RCC 7860 (cell line): ENCODE data around the gene APLP2.

Experiments used
- DNase-seq: peaks from one replicate; pipeline ENCODE4 v3.0.0-alpha.2; 2015; ENCODE audit warnings: low spot score
- FAIRE-seq: peaks from 2 replicates; lab custom pipeline; 2012; peaks lifted over from hg19 to GRCh38; lab: Jason Lieb, UNC

The APLP2 gene

DNA sequence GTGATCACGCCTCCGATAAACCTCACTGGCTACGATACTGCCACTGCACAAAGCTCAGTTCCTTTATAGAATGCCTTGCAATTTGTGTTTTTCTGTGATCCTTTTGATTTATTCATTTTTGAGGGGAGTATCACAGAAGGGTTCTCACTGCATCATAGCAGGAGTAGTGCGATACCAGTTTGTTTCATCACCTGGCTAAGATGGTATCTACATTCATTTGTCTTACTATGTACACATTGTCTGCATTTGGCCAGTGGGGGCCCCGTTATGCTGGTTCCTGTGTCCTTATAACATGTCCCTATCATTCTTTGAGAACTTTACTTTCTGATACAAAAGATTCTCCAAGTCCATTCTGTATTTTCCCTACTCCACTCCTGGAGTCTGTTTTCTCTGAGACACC lies 44.6 kb downstream of the APLP2 start:
- DNase-seq (no peak), FAIRE-seq (no peak)

GRCh38 chr11:130114726-130115125 lies 45.0 kb downstream of the APLP2 start:
- DNase-seq (no peak), FAIRE-seq (no peak)

DNA sequence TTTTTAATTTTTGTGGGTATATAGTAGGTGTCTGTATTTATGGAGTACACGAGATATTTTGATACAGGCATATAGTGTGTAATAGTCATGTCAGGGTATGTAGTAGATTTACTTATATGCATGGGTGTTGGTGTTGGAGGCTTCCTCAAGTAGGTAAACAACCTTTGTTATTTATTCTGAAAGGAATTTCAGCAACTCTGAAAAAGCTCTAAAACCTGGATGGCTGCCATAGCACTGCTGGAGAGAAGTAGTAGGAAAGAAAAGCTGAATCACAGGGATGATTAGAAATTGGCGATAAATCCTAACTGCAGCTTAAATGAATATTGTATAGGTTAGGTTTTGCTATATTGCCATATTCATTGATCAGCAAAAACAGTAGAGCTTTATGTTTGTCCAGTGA lies 45.5 kb downstream of the APLP2 start:
- FAIRE-seq (no peak), DNase-seq (no peak)

- DNase-seq (no peak), FAIRE-seq (no peak)
Measured at GRCh38 chr11:130118165-130118564, 48.5 kb downstream of the APLP2 start.

GRCh38 chr11:130118636-130119387 lies 49.1 kb downstream of the APLP2 start:
- DNase-seq = no peak

DNA sequence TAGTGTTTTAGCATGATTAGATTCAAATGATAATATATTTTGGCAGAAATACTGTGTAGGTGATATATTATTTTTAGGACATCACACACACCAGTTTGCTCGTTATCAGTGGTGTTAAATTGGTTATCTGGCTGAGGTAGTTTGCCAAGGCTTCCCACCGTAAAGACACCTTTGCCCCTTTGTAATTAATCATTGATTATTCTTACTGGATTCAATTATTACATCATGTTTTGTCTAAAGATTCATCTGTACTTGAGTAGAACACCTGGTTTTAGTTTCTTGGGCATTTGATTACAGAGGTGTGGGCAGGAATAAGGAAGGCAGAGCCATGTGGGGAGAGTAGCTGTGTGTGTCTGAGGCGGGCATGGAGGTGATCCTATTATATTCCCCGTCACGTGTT lies 50.4 kb downstream of the APLP2 start:
- no peak for FAIRE-seq
- no peak for DNase-seq

More at GRCh38 chr11:130118636-130119387, 49.1 kb downstream of the APLP2 start:
- FAIRE-seq = no peak

- DNase-seq (peak; percentile 44), FAIRE-seq (no peak)
Measured at GRCh38 chr11:130121445-130121978, 51.8 kb downstream of the APLP2 start.

DNA sequence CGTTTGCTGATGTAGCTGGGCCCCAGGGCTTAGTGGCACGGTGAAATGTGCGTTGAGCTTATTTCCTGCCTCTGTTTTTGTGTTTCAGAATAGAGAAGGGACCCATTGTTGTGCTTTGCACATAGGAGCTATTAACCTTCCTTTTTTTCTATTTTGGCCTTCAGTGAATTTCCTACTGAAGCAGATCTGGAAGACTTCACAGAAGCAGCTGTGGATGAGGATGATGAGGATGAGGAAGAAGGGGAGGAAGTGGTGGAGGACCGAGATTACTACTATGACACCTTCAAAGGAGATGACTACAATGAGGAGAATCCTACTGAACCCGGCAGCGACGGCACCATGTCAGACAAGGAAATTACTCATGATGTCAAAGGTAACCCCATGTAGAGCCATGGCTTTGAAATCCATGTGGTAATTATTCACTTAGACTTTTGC lies 52.5 kb downstream of the APLP2 start:
- no peak for DNase-seq

GRCh38 chr11:130123414-130124040 lies 53.8 kb downstream of the APLP2 start:
- FAIRE-seq = no peak
- DNase-seq = no peak

More for the DNA sequence above, 52.5 kb downstream of the APLP2 start:
- no peak for FAIRE-seq

GRCh38 chr11:130124096-130124495 lies 54.4 kb downstream of the APLP2 start:
- peak; percentile 85 for DNase-seq

GRCh38 chr11:130125638-130126037 lies 55.9 kb downstream of the APLP2 start:
- FAIRE-seq (no peak), DNase-seq (no peak)

More at GRCh38 chr11:130124096-130124495, 54.4 kb downstream of the APLP2 start:
- FAIRE-seq = peak; percentile 73

DNA sequence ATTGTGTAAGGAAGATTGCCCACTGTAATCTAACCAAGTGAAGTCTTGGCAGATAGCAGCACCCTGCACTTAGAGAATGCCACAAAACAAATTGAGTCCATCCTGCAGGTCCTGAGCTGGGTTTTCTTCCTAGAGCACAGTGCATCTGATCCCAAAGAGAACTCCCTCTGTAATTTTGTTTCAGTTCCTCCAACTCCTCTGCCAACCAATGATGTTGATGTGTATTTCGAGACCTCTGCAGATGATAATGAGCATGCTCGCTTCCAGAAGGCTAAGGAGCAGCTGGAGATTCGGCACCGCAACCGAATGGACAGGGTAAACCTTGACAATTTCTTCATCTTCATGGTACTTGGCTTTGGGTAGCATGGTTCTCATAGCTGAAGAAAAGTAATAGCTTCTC lies 56.8 kb downstream of the APLP2 start:
- no peak for DNase-seq
- no peak for FAIRE-seq

GRCh38 chr11:130127509-130127908 lies 57.8 kb downstream of the APLP2 start:
- no peak for DNase-seq
- no peak for FAIRE-seq

DNA sequence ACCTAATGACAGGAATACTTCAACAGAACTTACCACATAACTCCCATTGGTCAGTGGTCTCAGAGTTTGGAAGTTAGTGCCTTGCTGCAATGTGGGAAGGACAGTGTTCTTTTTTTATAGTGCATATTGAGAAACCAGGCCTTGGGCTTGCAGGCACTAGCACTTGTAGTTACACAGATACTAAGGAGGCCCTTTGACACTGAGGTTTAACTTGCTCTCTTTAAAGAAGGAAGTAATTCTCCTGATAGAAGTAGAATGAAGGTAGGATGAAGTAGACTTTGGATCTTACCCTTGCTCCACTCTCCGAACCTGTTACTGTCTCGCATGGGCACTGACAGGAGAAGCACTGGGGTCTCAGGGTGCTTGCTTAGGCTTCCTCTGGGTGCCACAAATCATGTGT lies 58.9 kb downstream of the APLP2 start:
- DNase-seq = no peak
- FAIRE-seq = no peak

- FAIRE-seq = no peak
- no peak for DNase-seq
Measured at GRCh38 chr11:130129922-130130321, 60.2 kb downstream of the APLP2 start.

DNA sequence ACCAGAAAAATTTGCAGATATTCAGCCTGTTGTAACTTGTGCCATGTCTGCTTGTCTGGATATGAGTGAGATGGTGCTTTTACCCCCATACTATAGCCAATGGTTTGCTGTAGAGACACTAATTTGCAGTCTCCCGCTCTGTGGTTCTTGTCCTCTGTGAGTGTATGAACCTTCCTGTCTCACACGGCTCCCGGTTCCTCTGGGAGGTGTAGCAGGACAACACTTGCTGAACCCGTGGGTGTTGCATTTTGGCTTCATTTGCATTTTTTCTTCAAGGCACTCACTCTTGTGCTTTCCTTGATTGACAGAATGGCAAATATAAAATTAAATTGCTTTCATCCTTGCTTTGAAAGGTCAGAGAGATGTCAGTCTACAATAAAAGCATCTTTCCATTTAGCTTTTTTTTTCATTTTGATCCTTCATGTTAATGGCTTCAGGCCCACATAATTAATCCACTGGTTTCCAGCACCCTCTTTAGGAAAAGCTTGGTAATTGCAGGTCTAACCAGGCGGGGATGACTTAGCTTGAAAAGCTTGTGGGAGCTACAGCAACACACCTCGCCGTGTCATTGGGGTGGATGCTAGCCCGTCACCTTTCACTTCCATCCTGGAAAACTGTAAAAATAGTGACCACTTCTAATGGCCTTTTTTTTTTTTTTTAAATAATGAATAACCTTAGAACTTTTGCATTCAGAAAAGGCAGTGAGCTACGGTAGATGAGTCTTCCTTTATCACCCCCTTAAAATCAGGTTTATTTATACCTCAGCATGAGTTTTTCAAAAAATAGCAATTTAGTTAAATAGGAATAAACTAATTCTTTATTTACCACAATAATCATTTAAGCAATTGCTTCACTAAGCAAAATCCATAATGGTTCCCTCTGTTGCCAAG lies 62.5 kb downstream of the APLP2 start:
- DNase-seq (peak; percentile 39), FAIRE-seq (peak; percentile 58)

DNA sequence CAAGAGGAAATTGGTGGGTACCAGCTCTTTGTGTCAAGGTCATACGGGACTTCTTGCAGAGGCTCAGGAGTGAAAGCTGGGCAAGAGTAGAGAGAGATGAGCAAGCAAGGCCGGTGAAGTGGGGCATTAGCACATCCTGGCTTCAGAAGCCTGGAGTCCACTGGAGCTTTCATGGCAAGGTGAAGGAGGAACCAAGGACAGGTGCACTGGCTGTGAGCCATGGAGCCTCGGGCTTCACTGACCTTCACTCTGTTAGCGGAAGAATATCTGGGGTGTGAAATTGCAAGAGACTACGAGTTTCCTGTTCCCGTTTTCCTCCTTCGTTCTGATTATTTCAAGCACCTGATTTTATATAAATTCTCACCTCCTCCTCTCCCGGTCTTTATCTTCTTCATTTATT lies 64.0 kb downstream of the APLP2 start:
- no peak for FAIRE-seq
- no peak for DNase-seq

DNA sequence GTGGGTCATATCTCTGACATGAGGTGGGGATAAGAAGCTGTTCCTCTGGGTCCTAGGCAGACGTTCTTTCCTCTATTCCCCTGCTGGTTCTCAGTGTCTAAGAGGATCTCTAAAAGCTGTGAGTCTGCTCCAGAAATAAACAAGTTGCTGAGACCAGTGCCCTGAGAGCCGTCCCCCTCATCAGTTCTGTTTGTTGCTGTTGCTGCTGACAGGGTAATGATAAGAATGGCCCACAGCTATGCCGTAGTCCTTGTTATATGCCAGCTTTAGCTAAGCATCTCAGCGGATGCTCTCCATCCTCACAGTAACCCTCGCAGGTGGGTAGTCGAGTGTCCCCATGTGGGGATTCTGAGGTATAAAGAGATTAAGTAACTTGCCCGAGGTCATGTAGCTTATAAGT lies 66.4 kb downstream of the APLP2 start:
- no peak for FAIRE-seq
- DNase-seq = no peak

- FAIRE-seq = no peak
- DNase-seq = no peak
Measured at GRCh38 chr11:130137999-130138398, 68.3 kb downstream of the APLP2 start.

- DNase-seq = no peak
- no peak for FAIRE-seq
Measured at GRCh38 chr11:130139401-130139800, 69.7 kb downstream of the APLP2 start.
